ENCODE results near the gene NIPA2. TPM values are rescaled to one million over a fixed set of nuclear protein-coding genes. Genes with fewer than 3 reads are reported as not detected.

Gene NIPA2
- total RNA-seq, 1 donor = 69.1 TPM

GRCh38 chr15:22893881-22894280, 55.4 kb downstream of the NIPA2 start:
- no peak overlapping the region for H3K4me3 ChIP-seq (ENCODE audit: low read depth, low read length)
- DNase-seq (ENCODE audit: low read depth) = no peak
- no peak for TF ChIP-seq CTCF (IDR thresholded peaks at IDR 0.05; ENCODE audit: insufficient read depth, low read depth, low read length)

- no peak for TF ChIP-seq CTCF (IDR thresholded peaks at IDR 0.05; ENCODE audit: insufficient read depth, low read depth, low read length)
- no peak overlapping the region for H3K4me3 ChIP-seq (ENCODE audit: low read depth, low read length)
- DNase-seq (ENCODE audit: low read depth) = peak; percentile 54
Observed at GRCh38 chr15:22895465-22896190, 57.2 kb downstream of the NIPA2 start.

- TF ChIP-seq CTCF (IDR thresholded peaks at IDR 0.05; ENCODE audit: insufficient read depth, low read depth, low read length) = no peak
- H3K4me3 ChIP-seq (ENCODE audit: low read depth, low read length) = no peak overlapping the region
- no peak for DNase-seq (ENCODE audit: low read depth)
Observed at GRCh38 chr15:22902046-22902445, 63.6 kb downstream of the NIPA2 start.

GRCh38 chr15:22902578-22902977, 64.1 kb downstream of the NIPA2 start:
- no peak overlapping the region for H3K4me3 ChIP-seq (ENCODE audit: low read depth, low read length)
- TF ChIP-seq CTCF (IDR thresholded peaks at IDR 0.05; ENCODE audit: insufficient read depth, low read depth, low read length) = no peak
- no peak for DNase-seq (ENCODE audit: low read depth)

- H3K4me3 ChIP-seq (ENCODE audit: low read depth, low read length) = no peak overlapping the region
- DNase-seq (ENCODE audit: low read depth) = no peak
- no peak for TF ChIP-seq CTCF (IDR thresholded peaks at IDR 0.05; ENCODE audit: insufficient read depth, low read depth, low read length)
Observed at GRCh38 chr15:22902981-22903380, 64.5 kb downstream of the NIPA2 start.

GRCh38 chr15:22903427-22903826, 65.0 kb downstream of the NIPA2 start:
- no peak overlapping the region for H3K4me3 ChIP-seq (ENCODE audit: low read depth, low read length)
- no peak for TF ChIP-seq CTCF (IDR thresholded peaks at IDR 0.05; ENCODE audit: insufficient read depth, low read depth, low read length)
- no peak for DNase-seq (ENCODE audit: low read depth)

Measured in fibroblast of villous mesenchyme (primary cell).